Panc1 (cell line): ENCODE measurements around the gene LGR4.

Source experiments
- POLR2AphosphoS5 ChIP-seq: IDR thresholded peaks from 2 replicates; pipeline ENCODE4 v1.6.1; 2012; ENCODE audit warnings: mild to moderate bottlenecking, low read depth, low read length, moderate library complexity
- TCF7L2 ChIP-seq: IDR thresholded peaks from 2 replicates; pipeline ENCODE4 v1.6.1; 2011; ENCODE audit warnings: mild to moderate bottlenecking, low read depth, low read length, inconsistent platforms
- TF ChIP-seq, protein P1 (sequence below): fragments of 450-650 bp; IDR thresholded peaks from 2 replicates; pipeline ENCODE4 v1.5.1; 2017; ENCODE audit warnings: mild to moderate bottlenecking

DNA sequence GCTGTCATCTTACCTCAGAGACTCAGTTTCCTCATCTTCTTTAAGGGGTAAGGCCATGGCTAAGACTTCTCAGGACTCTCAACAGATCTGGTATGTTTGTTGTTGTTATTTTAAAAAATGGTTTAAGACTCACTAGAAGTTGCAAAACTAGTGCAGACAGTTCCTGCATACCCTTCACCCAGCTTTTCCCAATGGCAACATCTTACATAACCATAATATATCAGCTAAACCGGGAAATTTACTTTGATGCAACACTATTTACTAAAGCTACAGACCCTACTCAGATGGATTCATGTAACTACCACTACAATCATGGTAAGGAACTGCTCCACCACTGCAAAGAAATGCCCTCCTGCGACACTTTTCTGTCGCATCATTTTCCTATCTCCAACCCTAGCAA lies 20.4 kb downstream of the LGR4 start:
- TF ChIP-seq, protein P1, sequence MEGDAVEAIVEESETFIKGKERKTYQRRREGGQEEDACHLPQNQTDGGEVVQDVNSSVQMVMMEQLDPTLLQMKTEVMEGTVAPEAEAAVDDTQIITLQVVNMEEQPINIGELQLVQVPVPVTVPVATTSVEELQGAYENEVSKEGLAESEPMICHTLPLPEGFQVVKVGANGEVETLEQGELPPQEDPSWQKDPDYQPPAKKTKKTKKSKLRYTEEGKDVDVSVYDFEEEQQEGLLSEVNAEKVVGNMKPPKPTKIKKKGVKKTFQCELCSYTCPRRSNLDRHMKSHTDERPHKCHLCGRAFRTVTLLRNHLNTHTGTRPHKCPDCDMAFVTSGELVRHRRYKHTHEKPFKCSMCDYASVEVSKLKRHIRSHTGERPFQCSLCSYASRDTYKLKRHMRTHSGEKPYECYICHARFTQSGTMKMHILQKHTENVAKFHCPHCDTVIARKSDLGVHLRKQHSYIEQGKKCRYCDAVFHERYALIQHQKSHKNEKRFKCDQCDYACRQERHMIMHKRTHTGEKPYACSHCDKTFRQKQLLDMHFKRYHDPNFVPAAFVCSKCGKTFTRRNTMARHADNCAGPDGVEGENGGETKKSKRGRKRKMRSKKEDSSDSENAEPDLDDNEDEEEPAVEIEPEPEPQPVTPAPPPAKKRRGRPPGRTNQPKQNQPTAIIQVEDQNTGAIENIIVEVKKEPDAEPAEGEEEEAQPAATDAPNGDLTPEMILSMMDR, result no peak
- no peak for TF ChIP-seq POLR2AphosphoS5
- no peak for TF ChIP-seq TCF7L2
